ENCODE measurements around the gene CRPPA. TPM values are rescaled to one million over a fixed set of nuclear protein-coding genes. Genes with fewer than 3 reads are reported as not detected.
"Not testable (repeated sequence)": the region's sequence is repeated elsewhere in the genome, so short reads cannot be mapped to it uniquely, and the experiment has no call there.

CRPPA gene
- total and polyA plus RNA-seq, 7 donors: 0.30 to 4.1 (median 2.2) TPM

GRCh38 chr7:16462431-16462889, 41.1 kb upstream of the CRPPA start:
- Histone ChIP-seq H3K36me3 (ENCODE audit: insufficient read depth in 1 of 2, low read depth in 1 of 2) (no peaks in the 10 kb centered on the region), H3K9me3 (no peaks in the 10 kb centered on the region), H3K4me3 (no peak overlapping the region), H3K4me1 (no peaks in the 10 kb centered on the region), H3K27me3 (ENCODE audit: insufficient read depth in 3 of 3, low read length in 2 of 3) (peaks cover 0 to 2% (median 0%) of the 10 kb centered on the region in 3 donors), H3K27ac (no peak overlapping the region)
- intact Hi-C loops (cut with DNase I): no loop called here
- 78 to 84% (median 83%) methylated on average over 7 of the region's 7 CpGs for whole genome bisulfite sequencing, 3 donors
- no peak for DNase-seq
- ATAC-seq: no peak
- TF ChIP-seq CTCF (IDR thresholded peaks at IDR 0.05): no peak

GRCh38 chr7:16460789-16461493, 39.6 kb upstream of the CRPPA start:
- WGBS, 3 donors: 60 to 64% (median 63%) methylated on average over 2 of the region's 2 CpGs
- no peak for TF ChIP-seq CTCF (IDR thresholded peaks at IDR 0.05)
- no peak overlapping the region for H3K4me3 ChIP-seq
- intact Hi-C loops (cut with DNase I): no loop called here
- H3K9me3 ChIP-seq: no peaks in the 10 kb centered on the region
- DNase-seq: no peak
- H3K27ac ChIP-seq: no peak overlapping the region
- H3K4me1 ChIP-seq: no peaks in the 10 kb centered on the region
- H3K27me3 ChIP-seq (ENCODE audit: insufficient read depth in 3 of 3, low read length in 2 of 3): no peaks in the 10 kb centered on the region
- H3K36me3 ChIP-seq (ENCODE audit: insufficient read depth in 1 of 2, low read depth in 1 of 2): no peaks in the 10 kb centered on the region
- no peak for ATAC-seq

- H3K27me3 ChIP-seq (ENCODE audit: insufficient read depth in 3 of 3, low read length in 2 of 3); DNase-seq; H3K4me3 ChIP-seq; intact Hi-C loops (cut with DNase I); H3K27ac ChIP-seq; ATAC-seq; H3K36me3 ChIP-seq (ENCODE audit: insufficient read depth in 1 of 2, low read depth in 1 of 2); H3K4me1 ChIP-seq; H3K9me3 ChIP-seq: not testable (repeated sequence)
- WGBS, 3 donors: 56 to 100% (median 73%) methylated on average over 1 of the region's 1 CpG
These were observed 35.0 kb upstream of the CRPPA start for GRCh38 chr7:16456303-16456702.

GRCh38 chr7:16455591-16455990, 34.3 kb upstream of the CRPPA start:
- no peaks in the 10 kb centered on the region for H3K27me3 ChIP-seq (ENCODE audit: insufficient read depth in 3 of 3, low read length in 2 of 3)
- no peak overlapping the region for H3K27ac ChIP-seq
- H3K4me3 ChIP-seq: no peak overlapping the region
- no peaks in the 10 kb centered on the region for H3K36me3 ChIP-seq (ENCODE audit: insufficient read depth in 1 of 2, low read depth in 1 of 2)
- H3K4me1 ChIP-seq: no peaks in the 10 kb centered on the region
- H3K9me3 ChIP-seq: no peaks in the 10 kb centered on the region
- WGBS, 3 donors: 53 to 67% (median 59%) methylated on average over 1 of the region's 1 CpG
- ATAC-seq (no peak), DNase-seq (no peak)
- intact Hi-C loops (cut with DNase I): no loop called here
- TF ChIP-seq CTCF (IDR thresholded peaks at IDR 0.05): no peak

GRCh38 chr7:16450366-16450765, 29.0 kb upstream of the CRPPA start:
- Histone ChIP-seq H3K4me1 (no peaks in the 10 kb centered on the region), H3K27ac (no peak overlapping the region), H3K9me3 (no peaks in the 10 kb centered on the region), H3K27me3 (ENCODE audit: insufficient read depth in 3 of 3, low read length in 2 of 3) (no peaks in the 10 kb centered on the region), H3K4me3 (no peak overlapping the region), H3K36me3 (ENCODE audit: insufficient read depth in 1 of 2, low read depth in 1 of 2) (no peaks in the 10 kb centered on the region)
- DNase-seq (no peak), ATAC-seq (no peak)
- intact Hi-C loops (cut with DNase I): no loop called here
- TF ChIP-seq CTCF (IDR thresholded peaks at IDR 0.05): no peak
- 32 to 45% (median 38%) methylated on average over 6 of the region's 6 CpGs for WGBS, 3 donors
